CD14-positive monocyte (primary cell): ENCODE measurements around the gene UCP2. TPM values are rescaled to one million over a fixed set of nuclear protein-coding genes. Genes with fewer than 3 reads are reported as not detected.

Experiments
- DNase-seq, 3 donors: peaks; one replicate each; pipeline ENCODE4 v3.0.0-alpha.2; 2011 to 2022
- H2AFZ ChIP-seq: 2 replicates; pipeline ENCODE4 v1.6.0; 2012; ENCODE audit warnings: mild to moderate bottlenecking, low read depth, low read length, inconsistent platforms; ENCODE audit not compliant: insufficient read depth, poor library complexity, severe bottlenecking
- H3K27ac ChIP-seq, 2 donors: 1 replicate in 1 of 2; 2 replicates in 1 of 2; pipeline ENCODE4 v1.5.1; 2012 to 2013; ENCODE audit warnings: low read length in 2 of 2, control low read depth in 1 of 2, inconsistent platforms in 1 of 2, low read depth in 1 of 2, mild to moderate bottlenecking in 1 of 2
- H3K27me3 ChIP-seq, 2 donors: one replicate each; pipeline versions ENCODE4 v1.6.0 to v1.6.1; 2011 to 2013; ENCODE audit warnings: low read length in 2 of 2; ENCODE audit not compliant: control insufficient read depth in 2 of 2, insufficient read depth in 2 of 2
- H3K36me3 ChIP-seq, 2 donors: replicated peaks in 1 of 2; 1 replicate in 1 of 2; 2 replicates in 1 of 2; pipeline versions ENCODE4 v1.5.1 to v1.6.1; 2012 to 2013; ENCODE audit warnings: low read length in 2 of 2, control low read depth in 1 of 2, inconsistent platforms in 1 of 2, mild to moderate bottlenecking in 1 of 2; ENCODE audit not compliant: insufficient read depth in 2 of 2, control insufficient read depth in 1 of 2
- H3K4me1 ChIP-seq, 2 donors: 1 replicate in 1 of 2; 2 replicates in 1 of 2; pipeline versions ENCODE4 v1.5.1 to v1.6.1; 2012 to 2013; ENCODE audit warnings: low read length in 2 of 2, control low read depth in 1 of 2, inconsistent platforms in 1 of 2, mild to moderate bottlenecking in 1 of 2, moderate library complexity in 1 of 2; ENCODE audit not compliant: insufficient read depth in 2 of 2, control insufficient read depth in 1 of 2
- H3K4me2 ChIP-seq: replicated peaks from 2 replicates; pipeline ENCODE3; 2012; ENCODE audit warnings: low read length, moderate library complexity, mild to moderate bottlenecking; ENCODE audit not compliant: poor library complexity, severe bottlenecking; ENCODE audit errors: extremely low read depth
- H3K4me3 ChIP-seq, 3 experiments: fragments of 200-600 bp in 1 of 3; sonication (generic) in 1 of 3; replicated peaks in 1 of 3; 1 replicate in 2 of 3; 2 replicates in 1 of 3; pipeline ENCODE4 v1.5.1; 2011 to 2013; ENCODE audit warnings: low read length in 3 of 3, mild to moderate bottlenecking in 3 of 3, control low read depth in 2 of 3, low read depth in 2 of 3, inconsistent platforms in 1 of 3, moderate library complexity in 1 of 3
- H3K79me2 ChIP-seq: 2 replicates; pipeline ENCODE4 v1.6.0; 2012; ENCODE audit warnings: mild to moderate bottlenecking, control low read depth, inconsistent platforms, low read length, moderate library complexity; ENCODE audit not compliant: insufficient read depth
- H3K9ac ChIP-seq: 2 replicates; pipeline ENCODE4 v1.6.0; 2017; ENCODE audit warnings: low read length, mild to moderate bottlenecking; ENCODE audit not compliant: insufficient read depth, poor library complexity, severe bottlenecking
- H3K9me3 ChIP-seq, 2 donors: replicated peaks in 1 of 2; 1 replicate in 1 of 2; 2 replicates in 1 of 2; pipeline versions ENCODE4 v1.5.1 to v1.6.1; 2012 to 2013; ENCODE audit warnings: low read length in 2 of 2, control low read depth in 1 of 2; ENCODE audit not compliant: control insufficient read depth in 1 of 2, insufficient read depth in 1 of 2
- H4K20me1 ChIP-seq: 2 replicates; pipeline ENCODE4 v1.6.0; 2012; ENCODE audit warnings: mild to moderate bottlenecking, low read length, control low read depth, moderate library complexity; ENCODE audit not compliant: insufficient read depth
- H3K27ac Mint-ChIP-seq, 7 donors: one replicate each; pipeline ENCODE4 v1.8.0; 2020; ENCODE audit warnings: mild to moderate bottlenecking in 7 of 7, mixed read lengths in 7 of 7, moderate library complexity in 6 of 7, inconsistent platforms in 2 of 7
- H3K27me3 Mint-ChIP-seq, 3 donors: one replicate each; pipeline ENCODE4 v1.8.0; 2021 to 2022; ENCODE audit warnings: low read depth in 3 of 3, mild to moderate bottlenecking in 3 of 3, mixed read lengths in 3 of 3, moderate library complexity in 3 of 3, inconsistent platforms in 1 of 3
- H3K36me3 Mint-ChIP-seq, 2 donors: one replicate each; pipeline ENCODE4 v1.8.0; 2020; ENCODE audit warnings: mixed read lengths in 2 of 2, inconsistent platforms in 1 of 2, mild to moderate bottlenecking in 1 of 2
- H3K4me1 Mint-ChIP-seq: one replicate; pipeline ENCODE4 v1.8.0; 2020; ENCODE audit warnings: mild to moderate bottlenecking, mixed read lengths
- H3K4me3 Mint-ChIP-seq, 2 donors: one replicate each; pipeline ENCODE4 v1.8.0; 2020; ENCODE audit warnings: mild to moderate bottlenecking in 2 of 2, mixed read lengths in 2 of 2, moderate library complexity in 1 of 2
- H3K9me3 Mint-ChIP-seq, 7 donors: one replicate each; pipeline ENCODE4 v1.8.0; 2020 to 2022; ENCODE audit warnings: mixed read lengths in 7 of 7, mild to moderate bottlenecking in 6 of 7, moderate library complexity in 6 of 7, inconsistent platforms in 2 of 7
- WGBS: methylation state at CpG from one replicate; pipeline ENCODE4 v1.1.5; 2013; ENCODE audit warnings: missing lambda C conversion rate; ENCODE audit not compliant: insufficient coverage; 5-methylcytosine and 5-hydroxymethylcytosine counted together
- intact Hi-C, 2 donors: fragments of 100-400 bp; cut with micrococcal nuclease; formaldehyde crosslinking; loops; one replicate each; pipeline versions ENCODE4 v1.15.0 to v1.15.1; 2023
- polyA plus RNA-seq, 3 donors: library from polyadenylated mRNA; depleted of rRNA in 1 of 3; unstranded in 2 of 3; stranded (reverse) in 1 of 3; fragments of 300-500 nt in 2 of 3; fragments of >200 nt in 1 of 3; fragmentation: Illumina TruSeq in 2 of 3; gene quantifications; 1 replicate in 2 of 3; 2 replicates in 1 of 3; pipeline ENCODE4 v1.2.3, GENCODE V29; 2012 to 2021
- TF ChIP-seq, protein P1 (sequence below): fragments of 200-600 bp; IDR thresholded peaks from one replicate; pipeline ENCODE4 v1.8.0; 2022; ENCODE audit warnings: antibody characterized with exemption, mild to moderate bottlenecking

UCP2 gene
- polyA plus RNA-seq, 3 donors, result 496 to 665 (median 649) TPM

DNA sequence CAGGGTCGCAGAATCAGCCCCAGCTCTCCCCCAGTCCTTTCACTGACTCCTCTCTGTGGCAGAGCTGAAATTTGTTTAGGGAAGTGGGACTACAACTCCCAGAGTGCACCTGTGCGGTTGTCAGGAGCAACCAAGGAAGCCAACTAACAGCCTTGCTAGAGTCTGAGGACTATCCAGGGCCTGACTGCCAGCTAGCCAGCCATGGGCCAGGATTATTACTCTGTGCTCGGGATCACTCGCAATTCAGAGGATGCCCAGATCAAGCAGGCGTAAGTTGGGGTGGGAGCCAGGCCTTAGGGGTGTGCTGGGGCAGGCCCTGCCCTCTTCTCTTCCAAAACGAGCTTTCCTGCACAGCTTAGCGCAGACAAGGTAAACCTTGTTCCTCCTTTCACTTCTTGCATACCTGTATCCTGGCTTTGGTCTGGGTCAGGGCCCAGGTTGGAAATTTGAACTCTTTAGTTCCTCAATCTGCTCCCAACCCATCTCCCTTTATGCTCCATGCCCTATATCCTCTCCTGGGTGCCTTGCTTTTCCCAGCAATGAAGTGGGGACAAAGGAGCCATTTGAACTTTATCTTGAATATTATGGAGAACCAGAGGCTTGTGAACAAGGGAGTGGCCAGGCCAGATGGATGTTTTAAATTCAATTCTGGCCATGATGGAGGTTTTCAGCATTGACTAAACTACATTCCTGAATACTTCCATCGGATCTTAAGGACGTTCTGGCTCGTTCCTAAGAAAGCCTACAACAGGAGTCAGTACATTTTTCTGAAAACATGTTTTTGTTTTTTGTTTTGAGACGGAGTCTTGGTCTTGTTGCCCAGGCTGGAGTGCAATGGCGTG lies 31.6 kb downstream of the UCP2 start, which contains the start of gene DNAJB13:
TSS of gene DNAJB13 (plus strand) at position 158 of the 842 bp plus-strand sequence. CDS start at position 202, 44 bp downstream.
- intact Hi-C loops, result no loop called here

DNA sequence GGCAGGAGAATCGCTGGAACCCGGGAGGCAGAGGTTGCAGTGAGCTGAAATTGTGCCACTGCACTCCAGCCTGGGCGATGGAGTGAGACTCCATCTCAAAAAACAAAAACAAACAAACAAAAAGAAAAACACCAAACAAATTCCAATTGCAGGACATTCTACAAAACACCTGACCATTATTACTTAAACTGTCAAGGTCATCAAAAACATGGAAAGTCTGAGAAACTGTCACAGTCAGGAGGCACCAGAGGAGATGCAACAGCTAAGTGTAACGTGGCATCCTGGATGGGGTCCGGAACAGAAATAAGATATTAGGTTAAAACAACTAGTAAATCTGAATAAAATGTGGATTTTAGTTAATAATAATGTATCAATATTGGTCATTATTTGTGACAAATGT lies 32.7 kb downstream of the UCP2 start:
- peaks cover 0 to 3% of the 10 kb centered on the region in 2 donors for H3K9me3 ChIP-seq
- TF ChIP-seq, protein P1, sequence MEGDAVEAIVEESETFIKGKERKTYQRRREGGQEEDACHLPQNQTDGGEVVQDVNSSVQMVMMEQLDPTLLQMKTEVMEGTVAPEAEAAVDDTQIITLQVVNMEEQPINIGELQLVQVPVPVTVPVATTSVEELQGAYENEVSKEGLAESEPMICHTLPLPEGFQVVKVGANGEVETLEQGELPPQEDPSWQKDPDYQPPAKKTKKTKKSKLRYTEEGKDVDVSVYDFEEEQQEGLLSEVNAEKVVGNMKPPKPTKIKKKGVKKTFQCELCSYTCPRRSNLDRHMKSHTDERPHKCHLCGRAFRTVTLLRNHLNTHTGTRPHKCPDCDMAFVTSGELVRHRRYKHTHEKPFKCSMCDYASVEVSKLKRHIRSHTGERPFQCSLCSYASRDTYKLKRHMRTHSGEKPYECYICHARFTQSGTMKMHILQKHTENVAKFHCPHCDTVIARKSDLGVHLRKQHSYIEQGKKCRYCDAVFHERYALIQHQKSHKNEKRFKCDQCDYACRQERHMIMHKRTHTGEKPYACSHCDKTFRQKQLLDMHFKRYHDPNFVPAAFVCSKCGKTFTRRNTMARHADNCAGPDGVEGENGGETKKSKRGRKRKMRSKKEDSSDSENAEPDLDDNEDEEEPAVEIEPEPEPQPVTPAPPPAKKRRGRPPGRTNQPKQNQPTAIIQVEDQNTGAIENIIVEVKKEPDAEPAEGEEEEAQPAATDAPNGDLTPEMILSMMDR, result no peak
- no peak for DNase-seq
- no peaks in the 10 kb centered on the region for H4K20me1 ChIP-seq
- no peak overlapping the region for H3K4me3 ChIP-seq
- no peak overlapping the region for H3K9ac ChIP-seq
- no peaks in the 10 kb centered on the region for H3K36me3 ChIP-seq
- Mint-ChIP-seq H3K4me3 (no peak overlapping the region), H3K36me3 (no peaks in the 10 kb centered on the region), H3K9me3 (peaks cover 0 to 11% (median 5%) of the 10 kb centered on the region in 7 donors), H3K27ac (no peak overlapping the region), H3K4me1 (peaks cover 8% of the 10 kb centered on the region), H3K27me3 (peaks cover 0 to 3% (median 1%) of the 10 kb centered on the region in 3 donors)
- 100% methylated on average over 2 of the region's 5 CpGs for WGBS
- no peaks in the 10 kb centered on the region for H3K27me3 ChIP-seq
- H3K4me2 ChIP-seq, result no peak overlapping the region
- H2AFZ ChIP-seq, result no peak overlapping the region
- H3K79me2 ChIP-seq, result no peaks in the 10 kb centered on the region
- H3K27ac ChIP-seq, result no peak overlapping the region
- H3K4me1 ChIP-seq, result peaks cover 4% of the 10 kb centered on the region in 2 donors
- intact Hi-C loops, result no loop called here

More for the DNA sequence above, 31.6 kb downstream of the UCP2 start, which contains the start of gene DNAJB13:
- H3K27ac ChIP-seq, result no peak within 1 kb of the TSS
- no peaks in the 10 kb centered on the region for H3K36me3 ChIP-seq
- H3K4me1 ChIP-seq, result no peaks in the 10 kb centered on the region
- peak within 1 kb of the TSS in 2 of 7 donors; percentile 2 to 49 for H3K27ac Mint-ChIP-seq
- no peaks in the 10 kb centered on the region for H4K20me1 ChIP-seq
- H3K9me3 Mint-ChIP-seq, result peaks cover 0 to 11% (median 5%) of the 10 kb centered on the region in 7 donors
- no peak within 1 kb of the TSS for H3K4me2 ChIP-seq
- TF ChIP-seq, protein P1, result no peak
- H3K27me3 ChIP-seq, result no peaks in the 10 kb centered on the region
- peak in 2 of 3 donors; percentile 40 to 44 for DNase-seq
- peaks cover 0 to 3% of the 10 kb centered on the region in 2 donors for H3K9me3 ChIP-seq
- H3K4me3 Mint-ChIP-seq, result no peak within 1 kb of the TSS
- no peaks in the 10 kb centered on the region for H3K36me3 Mint-ChIP-seq
- WGBS, result 82% methylated on average over 3 of the region's 12 CpGs
- no peaks in the 10 kb centered on the region for H3K79me2 ChIP-seq
- no peaks in the 10 kb centered on the region for H3K4me1 Mint-ChIP-seq
- no peak within 1 kb of the TSS for H3K9ac ChIP-seq
- no peak within 1 kb of the TSS for H3K4me3 ChIP-seq
- peaks cover 1 to 3% (median 2%) of the 10 kb centered on the region in 3 donors for H3K27me3 Mint-ChIP-seq
- no peak within 1 kb of the TSS for H2AFZ ChIP-seq
